Measurements from ENCODE around the gene ENPP3. TPM values are rescaled to one million over a fixed set of nuclear protein-coding genes. Genes with fewer than 3 reads are reported as not detected.

Gene ENPP3
- total RNA-seq, 1 donor from 2014 or later, result 2.3 TPM

- intact Hi-C loops (cut with micrococcal nuclease), result no loop called here
- no peak for DNase-seq
- Mint-ChIP-seq H3K27me3 (no peaks in the 10 kb centered on the region), H3K4me1 (peaks cover 14% of the 10 kb centered on the region), H3K9me3 (no peaks in the 10 kb centered on the region), H3K27ac (no peak overlapping the region), H3K36me3 (ENCODE audit: low read depth) (peaks cover 4% of the 10 kb centered on the region), H3K4me3 (no peak overlapping the region)
Observed at GRCh38 chr6:131631625-131632289, 5.3 kb upstream of the ENPP3 start.

GRCh38 chr6:131635384-131636340 lies 1.4 kb upstream of the ENPP3 start:
- H3K9me3 Mint-ChIP-seq, result no peaks in the 10 kb centered on the region
- H3K4me3 Mint-ChIP-seq, result no peak overlapping the region
- no peak overlapping the region for H3K27ac Mint-ChIP-seq
- H3K4me1 Mint-ChIP-seq, result peaks cover 1% of the 10 kb centered on the region
- H3K27me3 Mint-ChIP-seq, result no peaks in the 10 kb centered on the region
- intact Hi-C loops (cut with micrococcal nuclease), result no loop called here
- H3K36me3 Mint-ChIP-seq (ENCODE audit: low read depth), result no peaks in the 10 kb centered on the region
- no peak for DNase-seq

GRCh38 chr6:131638013-131638412 lies 911 bp downstream of the ENPP3 start:
- H3K27ac Mint-ChIP-seq, result no peak overlapping the region
- H3K36me3 Mint-ChIP-seq (ENCODE audit: low read depth), result no peaks in the 10 kb centered on the region
- no peak overlapping the region for H3K4me3 Mint-ChIP-seq
- no peaks in the 10 kb centered on the region for H3K9me3 Mint-ChIP-seq
- peaks cover 1% of the 10 kb centered on the region for H3K4me1 Mint-ChIP-seq
- no peaks in the 10 kb centered on the region for H3K27me3 Mint-ChIP-seq
- intact Hi-C loops (cut with micrococcal nuclease), result no loop called here
- DNase-seq, result no peak

- no peak overlapping the region for H3K4me3 Mint-ChIP-seq
- no peak for DNase-seq
- no peaks in the 10 kb centered on the region for H3K36me3 Mint-ChIP-seq (ENCODE audit: low read depth)
- intact Hi-C loops (cut with micrococcal nuclease), result loop anchor here (1.0 kb wide), 1 partner anchor 48 kb away; no protein-coding TSS in a partner anchor
- no peaks in the 10 kb centered on the region for H3K27me3 Mint-ChIP-seq
- H3K4me1 Mint-ChIP-seq, result peaks cover 1% of the 10 kb centered on the region
- peak overlapping the region; percentile 75 for H3K27ac Mint-ChIP-seq
- H3K9me3 Mint-ChIP-seq, result no peaks in the 10 kb centered on the region
Observed at GRCh38 chr6:131640100-131640499, 3.0 kb downstream of the ENPP3 start.

GRCh38 chr6:131640576-131640975 lies 3.5 kb downstream of the ENPP3 start:
- peaks cover 1% of the 10 kb centered on the region for H3K4me1 Mint-ChIP-seq
- no peaks in the 10 kb centered on the region for H3K9me3 Mint-ChIP-seq
- H3K36me3 Mint-ChIP-seq (ENCODE audit: low read depth), result no peaks in the 10 kb centered on the region
- peak overlapping the region; percentile 14 for H3K27ac Mint-ChIP-seq
- H3K4me3 Mint-ChIP-seq, result no peak overlapping the region
- no peaks in the 10 kb centered on the region for H3K27me3 Mint-ChIP-seq
- intact Hi-C loops (cut with micrococcal nuclease), result loop anchor here (1.0 kb wide), 1 partner anchor 48 kb away; no protein-coding TSS in a partner anchor
- DNase-seq, result no peak

- intact Hi-C loops (cut with micrococcal nuclease), result no loop called here
- peaks cover 1% of the 10 kb centered on the region for H3K4me1 Mint-ChIP-seq
Observed at GRCh38 chr6:131641554-131641953, 4.5 kb downstream of the ENPP3 start.

GRCh38 chr6:131642565-131642964 lies 5.5 kb downstream of the ENPP3 start:
- Mint-ChIP-seq H3K4me3 (no peak overlapping the region), H3K27ac (no peak overlapping the region), H3K27me3 (no peaks in the 10 kb centered on the region), H3K9me3 (no peaks in the 10 kb centered on the region), H3K36me3 (ENCODE audit: low read depth) (no peaks in the 10 kb centered on the region), H3K4me1 (peaks cover 1% of the 10 kb centered on the region)
- intact Hi-C loops (cut with micrococcal nuclease), result no loop called here
- no peak for DNase-seq

More at GRCh38 chr6:131641554-131641953, 4.5 kb downstream of the ENPP3 start:
- Mint-ChIP-seq H3K27ac (no peak overlapping the region), H3K36me3 (ENCODE audit: low read depth) (no peaks in the 10 kb centered on the region), H3K9me3 (no peaks in the 10 kb centered on the region), H3K27me3 (no peaks in the 10 kb centered on the region), H3K4me3 (no peak overlapping the region)
- DNase-seq, result no peak

GRCh38 chr6:131642987-131643611 lies 6.0 kb downstream of the ENPP3 start:
- intact Hi-C loops (cut with micrococcal nuclease), result no loop called here
- no peak for DNase-seq

GRCh38 chr6:131643855-131644460 lies 6.9 kb downstream of the ENPP3 start:
- Mint-ChIP-seq H3K27me3 (no peaks in the 10 kb centered on the region), H3K4me1 (peaks cover 1% of the 10 kb centered on the region), H3K9me3 (no peaks in the 10 kb centered on the region), H3K4me3 (no peak overlapping the region), H3K27ac (no peak overlapping the region), H3K36me3 (ENCODE audit: low read depth) (no peaks in the 10 kb centered on the region)
- no peak for DNase-seq
- intact Hi-C loops (cut with micrococcal nuclease), result no loop called here

More at GRCh38 chr6:131642987-131643611, 6.0 kb downstream of the ENPP3 start:
- no peak overlapping the region for H3K4me3 Mint-ChIP-seq
- H3K27me3 Mint-ChIP-seq, result no peaks in the 10 kb centered on the region
- no peaks in the 10 kb centered on the region for H3K9me3 Mint-ChIP-seq
- peaks cover 1% of the 10 kb centered on the region for H3K4me1 Mint-ChIP-seq
- no peak overlapping the region for H3K27ac Mint-ChIP-seq
- H3K36me3 Mint-ChIP-seq (ENCODE audit: low read depth), result no peaks in the 10 kb centered on the region

GRCh38 chr6:131644921-131645320 lies 7.8 kb downstream of the ENPP3 start:
- Mint-ChIP-seq H3K27ac (no peak overlapping the region), H3K9me3 (no peaks in the 10 kb centered on the region), H3K4me1 (peaks cover 3% of the 10 kb centered on the region), H3K36me3 (ENCODE audit: low read depth) (no peaks in the 10 kb centered on the region), H3K27me3 (no peaks in the 10 kb centered on the region), H3K4me3 (no peak overlapping the region)
- DNase-seq, result no peak
- intact Hi-C loops (cut with micrococcal nuclease), result no loop called here

- H3K27ac Mint-ChIP-seq, result no peak overlapping the region
- H3K4me3 Mint-ChIP-seq, result no peak overlapping the region
- DNase-seq, result no peak
- H3K4me1 Mint-ChIP-seq, result peaks cover 2% of the 10 kb centered on the region
- no peaks in the 10 kb centered on the region for H3K36me3 Mint-ChIP-seq (ENCODE audit: low read depth)
- H3K27me3 Mint-ChIP-seq, result no peaks in the 10 kb centered on the region
- no peaks in the 10 kb centered on the region for H3K9me3 Mint-ChIP-seq
- intact Hi-C loops (cut with micrococcal nuclease), result no loop called here
Observed at GRCh38 chr6:131645846-131646245, 8.7 kb downstream of the ENPP3 start.

GRCh38 chr6:131646249-131646670 lies 9.2 kb downstream of the ENPP3 start:
- H3K27me3 Mint-ChIP-seq, result no peaks in the 10 kb centered on the region
- no peak for DNase-seq
- no peak overlapping the region for H3K4me3 Mint-ChIP-seq
- H3K27ac Mint-ChIP-seq, result no peak overlapping the region
- no peaks in the 10 kb centered on the region for H3K36me3 Mint-ChIP-seq (ENCODE audit: low read depth)
- no peaks in the 10 kb centered on the region for H3K9me3 Mint-ChIP-seq
- intact Hi-C loops (cut with micrococcal nuclease), result no loop called here
- peaks cover 2% of the 10 kb centered on the region for H3K4me1 Mint-ChIP-seq

GRCh38 chr6:131651782-131652181 lies 14.7 kb downstream of the ENPP3 start:
- H3K27ac Mint-ChIP-seq, result no peak overlapping the region
- no peaks in the 10 kb centered on the region for H3K9me3 Mint-ChIP-seq
- H3K4me1 Mint-ChIP-seq, result peaks cover 2% of the 10 kb centered on the region
- intact Hi-C loops (cut with micrococcal nuclease), result no loop called here
- H3K36me3 Mint-ChIP-seq (ENCODE audit: low read depth), result no peaks in the 10 kb centered on the region
- H3K27me3 Mint-ChIP-seq, result no peaks in the 10 kb centered on the region
- no peak for DNase-seq
- H3K4me3 Mint-ChIP-seq, result no peak overlapping the region
